MV-4-11 (cell line): ENCODE results near the gene DRC1.
A peak's percentile ranks its signal among the peaks of the same experiment; 100 is the strongest.
"Not testable (repeated sequence)": the region's sequence is repeated elsewhere in the genome, so short reads cannot be mapped to it uniquely, and the experiment has no call there.

Experiments
- DNase-seq: peaks from one replicate; lab custom pipeline; 2025; lab: John Stamatoyannopoulos, UW

DRC1 gene

DNA sequence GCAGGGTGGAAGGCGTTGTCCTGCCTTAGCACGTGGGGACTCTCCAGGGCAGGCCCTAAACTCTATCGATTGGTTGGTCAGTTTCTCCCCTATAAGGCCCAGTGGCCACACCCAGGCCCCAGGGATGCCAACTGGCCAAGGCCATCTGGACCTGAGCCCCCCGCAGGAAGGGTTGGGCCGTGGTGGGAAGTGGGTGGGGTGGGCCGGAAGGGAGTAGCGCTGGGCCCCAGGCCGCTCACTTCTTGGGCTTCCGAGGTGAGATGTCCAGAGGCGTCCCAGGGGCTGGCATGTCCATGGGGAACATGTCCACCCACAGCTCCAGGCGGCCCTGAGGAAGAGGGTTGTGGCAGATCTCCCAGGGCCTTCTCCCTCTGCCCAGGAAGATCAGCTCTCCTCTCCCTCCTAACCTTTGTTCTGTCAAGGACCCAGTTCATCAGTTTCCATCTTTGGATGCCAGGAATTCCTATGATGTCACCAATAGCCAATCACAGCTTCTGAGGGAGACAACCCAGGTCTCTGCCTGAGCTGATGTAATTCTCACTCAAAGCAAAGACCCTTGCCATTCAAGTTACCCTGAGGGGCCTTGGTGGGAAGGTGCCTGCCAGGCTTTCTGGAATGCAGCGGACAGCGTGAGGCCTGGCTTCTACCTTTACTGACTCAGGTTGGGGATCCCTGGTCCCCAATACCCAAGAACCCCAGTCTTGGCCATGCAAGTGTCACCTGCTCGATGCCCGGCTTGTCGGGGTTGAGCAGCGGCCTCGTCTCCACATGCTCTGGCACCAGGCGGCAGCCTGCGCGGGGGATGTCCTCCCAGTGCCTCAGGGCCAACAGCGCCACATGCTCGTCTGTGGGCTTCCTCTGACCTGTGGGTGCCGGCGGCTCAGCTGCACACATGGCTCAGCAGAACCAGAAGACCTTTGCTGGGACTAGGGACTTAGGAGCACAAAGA, 61.8 kb downstream of the DRC1 start:
- DNase-seq, result no peak

DNA sequence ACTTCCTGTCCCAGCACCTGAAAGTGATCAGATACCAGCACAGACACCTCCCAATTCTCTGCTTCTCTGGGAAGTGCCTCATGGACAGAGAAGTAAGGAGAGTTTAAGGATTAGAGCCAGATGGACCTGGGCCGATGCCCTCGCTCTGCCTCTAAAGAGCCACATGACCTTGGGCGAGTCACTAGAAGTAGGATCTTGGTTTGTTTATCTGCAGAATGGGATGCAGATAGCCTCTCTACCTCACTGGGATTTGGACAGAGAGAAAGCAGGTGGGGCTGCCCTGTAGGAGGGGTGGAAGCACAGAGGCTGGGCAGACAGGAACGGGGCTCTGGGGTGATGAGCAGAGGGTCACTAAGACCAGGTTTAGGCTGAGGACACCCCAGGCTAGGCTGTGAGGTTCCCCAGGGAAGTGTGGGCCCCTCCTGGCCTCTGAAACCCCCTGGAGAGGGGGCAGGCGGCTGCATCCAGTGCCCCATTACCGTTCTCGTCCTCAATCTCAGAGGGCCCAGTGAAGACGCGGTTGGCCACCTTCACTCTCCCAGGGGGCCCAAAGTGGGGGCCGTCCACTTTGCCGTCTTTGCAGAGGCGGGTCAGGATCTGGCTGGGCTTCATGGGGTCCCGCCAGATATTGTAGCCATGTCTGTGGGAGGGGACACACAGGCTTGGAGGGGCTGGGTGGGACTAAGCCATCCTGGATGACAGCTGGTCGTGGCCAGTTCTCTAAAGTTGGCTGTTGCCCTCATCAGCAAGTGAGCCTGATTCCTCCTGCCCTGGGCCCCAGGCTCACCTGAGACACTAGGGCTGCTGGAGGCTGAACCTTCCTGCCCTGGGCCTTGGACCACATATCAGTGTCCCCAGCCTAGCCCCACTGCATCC, 62.9 kb downstream of the DRC1 start:
- DNase-seq, result no peak

DNA sequence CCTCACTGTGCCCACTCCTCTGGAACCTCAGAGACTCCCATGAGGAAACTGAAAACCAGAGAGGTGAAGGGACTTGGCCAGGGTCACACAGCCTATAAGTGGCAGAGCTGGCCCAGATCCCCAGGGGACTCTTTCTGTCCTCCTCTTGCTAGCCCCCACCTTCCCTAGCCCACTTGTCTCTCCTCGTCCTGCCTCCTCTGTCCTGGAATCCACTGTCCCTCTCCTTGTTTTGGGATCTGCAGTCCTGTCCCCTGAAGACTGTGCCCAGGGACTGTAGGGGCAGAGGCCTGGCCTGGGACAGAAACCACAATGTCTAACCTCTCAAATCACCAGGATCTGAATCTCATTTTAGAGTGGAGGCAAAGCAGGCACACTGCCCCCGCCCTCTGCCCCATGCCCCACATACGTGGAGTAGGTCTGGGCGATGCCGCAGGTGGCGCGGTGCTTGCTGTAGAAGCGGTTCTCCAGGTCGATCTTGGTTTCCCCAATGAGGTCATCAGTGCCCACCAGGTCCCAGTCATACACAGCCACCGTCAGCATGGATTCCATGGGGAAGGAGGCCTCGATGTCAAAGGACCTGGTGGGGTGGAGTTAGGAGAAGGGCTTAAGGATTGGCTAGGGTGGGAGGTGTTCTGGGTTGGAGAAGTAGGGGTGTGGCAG, 63.7 kb downstream of the DRC1 start:
- no peak for DNase-seq

DNA sequence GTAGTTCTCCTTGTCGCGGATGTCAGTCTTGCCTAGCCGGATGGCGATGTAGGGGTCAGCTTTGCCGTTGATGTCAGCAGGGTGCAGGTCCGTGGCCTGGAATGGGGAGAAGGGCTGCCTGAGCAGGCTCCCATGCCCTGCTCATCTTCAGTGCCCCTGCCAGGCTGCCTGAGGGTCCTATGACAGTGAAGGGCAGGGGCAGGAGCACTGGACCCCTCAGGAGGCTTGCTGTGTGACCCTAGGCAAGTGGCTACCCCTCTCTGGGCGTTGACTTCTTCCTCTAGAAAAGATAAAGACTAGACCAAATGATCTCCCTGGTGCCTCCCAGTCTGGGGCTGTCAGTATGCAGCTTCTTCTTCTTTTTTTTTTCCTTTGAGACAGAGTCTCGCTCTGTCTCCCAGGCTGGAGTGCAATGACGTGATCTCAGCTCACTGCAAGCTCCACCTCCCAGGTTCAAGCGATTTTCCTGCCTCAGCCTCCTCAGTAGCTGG, 64.3 kb downstream of the DRC1 start:
- DNase-seq, result no peak

DNA sequence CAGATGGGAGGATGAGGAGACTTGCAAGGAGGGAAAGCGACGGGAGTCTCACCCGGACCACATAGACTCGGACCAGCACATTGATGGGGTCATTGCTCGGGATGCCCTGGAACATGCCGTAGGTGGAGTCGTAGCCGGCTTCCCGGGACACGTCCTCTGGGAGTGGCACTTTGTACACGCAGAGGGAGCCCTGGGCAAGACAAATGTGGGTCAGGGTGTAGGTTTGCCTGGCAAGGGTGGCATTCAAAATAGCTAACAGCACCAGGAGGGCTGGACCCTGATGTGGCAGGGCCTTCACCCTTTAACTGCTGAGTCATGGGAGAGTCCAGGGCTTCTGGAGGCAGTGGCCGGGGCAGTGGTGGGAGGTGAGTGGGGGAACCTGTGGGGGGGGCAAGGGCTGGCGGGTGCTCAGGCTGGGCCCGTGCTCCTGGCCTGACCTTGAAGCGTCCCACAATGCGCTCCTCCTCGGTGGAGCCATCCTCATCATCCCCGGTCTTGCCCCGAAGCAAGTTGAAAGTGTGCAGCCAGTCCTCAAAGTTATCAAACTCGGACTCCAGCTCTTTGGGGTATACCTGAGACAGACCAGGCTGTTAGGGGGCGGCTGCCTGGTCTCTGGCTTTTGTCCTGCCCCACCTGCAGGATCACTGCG, 65.1 kb downstream of the DRC1 start:
- DNase-seq, result no peak

DNA sequence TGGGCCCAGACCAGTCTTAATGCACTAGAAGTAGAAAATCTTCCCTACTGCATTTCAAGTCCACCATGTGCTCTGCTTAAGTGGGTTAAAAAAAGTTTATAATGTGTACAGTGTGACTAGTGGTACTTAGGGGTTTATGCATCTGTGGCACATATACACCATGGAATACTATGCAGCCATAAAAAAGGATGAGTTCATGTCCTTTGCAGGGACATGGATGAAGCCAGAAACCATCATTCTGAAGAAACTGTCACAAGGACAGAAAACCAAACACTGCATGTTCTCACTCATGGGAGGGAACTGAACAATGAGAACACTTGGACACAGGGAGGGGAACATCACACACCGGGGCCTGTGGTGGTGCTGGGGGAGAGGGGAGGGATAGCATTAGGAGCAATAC, 66.8 kb downstream of the DRC1 start:
- DNase-seq, result not testable (repeated sequence)

DNA sequence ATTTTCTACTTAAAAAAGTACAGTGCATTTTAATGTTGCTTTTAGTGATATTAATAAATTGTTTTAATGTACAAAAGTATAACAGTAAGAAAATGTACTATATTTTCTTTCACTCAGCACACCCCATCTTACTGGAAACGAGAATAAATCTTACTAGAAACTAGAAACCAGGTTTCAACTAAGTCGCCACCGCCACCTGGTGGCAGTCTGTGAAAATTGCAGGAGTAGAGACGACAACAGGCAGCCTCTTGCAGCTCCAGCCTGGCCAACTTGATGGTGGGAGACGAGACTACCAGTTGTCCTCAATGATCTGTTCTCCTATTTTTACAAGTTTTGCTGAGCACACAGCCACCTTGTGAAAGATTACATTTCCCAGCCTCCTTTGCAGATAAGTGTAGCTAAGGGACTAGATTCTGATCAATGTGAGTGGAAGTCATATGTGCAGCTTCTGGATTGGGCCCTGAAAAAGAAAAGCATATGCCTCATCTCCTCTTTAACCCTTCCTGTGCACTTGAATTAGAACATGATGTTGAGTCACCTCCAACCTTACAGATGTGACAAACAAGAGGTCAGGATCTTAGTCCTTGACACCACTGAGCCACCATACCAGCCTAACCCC, 67.5 kb downstream of the DRC1 start:
- DNase-seq, result peak; percentile 76

DNA sequence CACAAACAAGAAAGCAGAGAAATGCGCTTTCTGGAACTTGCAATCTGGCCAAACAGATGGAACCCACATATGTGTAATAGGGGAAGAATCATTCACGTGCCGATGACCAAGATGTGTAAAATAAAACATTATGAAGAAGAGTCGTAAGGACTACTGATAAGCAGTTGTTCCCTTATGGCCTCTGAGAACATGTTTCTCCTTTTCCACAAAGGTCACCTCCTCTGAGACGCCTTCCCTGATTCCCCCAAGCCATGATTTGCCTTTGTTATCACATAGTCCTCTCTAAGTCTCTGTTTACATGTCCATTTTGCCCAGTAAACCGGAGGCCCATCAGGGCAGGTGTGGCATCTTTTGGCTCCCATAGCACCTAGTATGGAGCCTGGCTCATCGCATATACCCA, 68.2 kb downstream of the DRC1 start:
- no peak for DNase-seq

DNA sequence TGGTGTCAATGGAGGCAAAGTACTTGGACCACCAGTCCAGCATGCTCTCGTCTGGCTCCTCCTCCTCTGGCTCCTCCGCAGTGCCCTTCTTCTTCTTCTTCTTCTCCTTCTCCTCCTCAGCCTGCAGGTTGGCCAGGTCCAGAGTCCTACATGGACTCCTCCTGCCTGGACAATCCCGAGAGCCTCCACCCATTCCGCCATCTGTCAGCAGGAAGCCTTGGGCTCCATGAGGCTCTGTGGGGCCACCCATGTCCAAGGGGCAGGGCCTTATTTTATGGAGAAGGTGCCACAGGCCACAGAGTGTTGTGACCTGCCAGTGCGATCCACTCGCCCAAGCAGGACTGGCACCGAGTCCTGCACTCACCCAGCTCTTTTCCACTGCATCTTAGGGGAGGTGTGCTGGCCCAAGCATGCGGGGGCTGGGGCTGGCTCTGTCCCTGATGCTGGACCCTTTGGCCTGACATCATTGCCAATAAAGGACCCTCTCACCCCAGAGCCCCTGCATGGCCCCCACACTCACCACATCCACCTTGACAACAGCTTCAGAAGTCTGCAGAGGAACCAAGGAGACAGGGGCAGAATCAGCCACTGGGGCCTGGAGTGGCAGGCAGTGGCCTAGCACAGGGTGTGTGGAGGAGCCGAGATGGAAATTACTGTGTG, 69.0 kb downstream of the DRC1 start:
- DNase-seq, result no peak

DNA sequence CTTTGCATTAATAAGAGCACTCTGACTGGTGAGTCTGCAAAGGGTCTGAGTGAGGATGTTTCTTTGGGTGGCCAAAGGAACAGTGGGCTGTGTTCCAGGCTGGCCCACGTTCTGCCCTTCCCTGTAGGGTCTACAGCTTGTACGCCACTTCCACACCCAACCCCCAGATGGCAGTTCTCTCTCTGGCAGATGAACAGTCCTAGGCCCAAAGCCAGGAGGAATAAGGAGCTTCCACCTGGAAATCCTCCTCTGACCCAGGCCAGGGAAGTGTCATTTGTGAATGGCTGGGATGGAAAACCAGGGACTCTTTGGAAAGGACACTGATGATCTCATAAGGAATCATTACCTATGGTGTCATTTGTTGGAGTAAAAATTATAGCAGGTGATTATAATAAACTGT, 69.6 kb downstream of the DRC1 start:
- DNase-seq, result no peak

DNA sequence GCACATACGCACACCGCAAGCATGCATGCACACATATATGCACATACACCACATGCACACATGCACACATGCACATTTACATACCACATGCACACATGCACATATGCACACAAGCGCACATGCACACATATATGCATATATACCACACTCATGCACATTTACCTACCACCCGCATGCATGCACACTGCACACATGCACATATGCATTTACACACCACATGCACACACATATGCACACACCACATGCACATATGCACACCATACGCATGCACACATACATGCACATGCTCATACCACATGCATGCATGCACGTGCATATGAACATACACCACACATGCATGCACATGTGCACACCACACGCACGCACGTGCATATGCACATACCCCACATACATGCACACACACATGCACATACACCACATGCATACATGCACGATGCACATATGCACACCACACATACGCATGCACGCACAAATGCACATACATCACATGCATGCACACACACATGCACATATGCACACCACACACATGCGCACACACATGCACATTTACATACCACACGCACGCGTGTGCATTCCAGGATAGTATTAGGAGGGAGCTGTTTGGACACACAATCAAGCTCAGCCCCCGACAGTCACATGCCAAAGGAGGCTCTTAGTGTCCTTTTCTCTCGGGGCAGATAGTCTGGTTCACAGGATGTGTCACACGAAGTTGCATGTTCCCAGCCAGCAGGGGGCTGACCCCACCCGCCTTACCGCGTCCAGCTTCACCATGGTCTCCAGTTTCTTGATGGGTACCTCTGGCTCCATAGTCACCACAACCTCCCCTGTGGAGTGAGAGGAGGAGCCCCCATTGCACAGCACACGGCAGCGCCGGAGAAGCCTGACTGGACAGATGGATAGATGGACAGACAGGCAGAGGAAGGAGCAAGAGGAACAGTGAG, 70.3 kb downstream of the DRC1 start:
- DNase-seq, result no peak

DNA sequence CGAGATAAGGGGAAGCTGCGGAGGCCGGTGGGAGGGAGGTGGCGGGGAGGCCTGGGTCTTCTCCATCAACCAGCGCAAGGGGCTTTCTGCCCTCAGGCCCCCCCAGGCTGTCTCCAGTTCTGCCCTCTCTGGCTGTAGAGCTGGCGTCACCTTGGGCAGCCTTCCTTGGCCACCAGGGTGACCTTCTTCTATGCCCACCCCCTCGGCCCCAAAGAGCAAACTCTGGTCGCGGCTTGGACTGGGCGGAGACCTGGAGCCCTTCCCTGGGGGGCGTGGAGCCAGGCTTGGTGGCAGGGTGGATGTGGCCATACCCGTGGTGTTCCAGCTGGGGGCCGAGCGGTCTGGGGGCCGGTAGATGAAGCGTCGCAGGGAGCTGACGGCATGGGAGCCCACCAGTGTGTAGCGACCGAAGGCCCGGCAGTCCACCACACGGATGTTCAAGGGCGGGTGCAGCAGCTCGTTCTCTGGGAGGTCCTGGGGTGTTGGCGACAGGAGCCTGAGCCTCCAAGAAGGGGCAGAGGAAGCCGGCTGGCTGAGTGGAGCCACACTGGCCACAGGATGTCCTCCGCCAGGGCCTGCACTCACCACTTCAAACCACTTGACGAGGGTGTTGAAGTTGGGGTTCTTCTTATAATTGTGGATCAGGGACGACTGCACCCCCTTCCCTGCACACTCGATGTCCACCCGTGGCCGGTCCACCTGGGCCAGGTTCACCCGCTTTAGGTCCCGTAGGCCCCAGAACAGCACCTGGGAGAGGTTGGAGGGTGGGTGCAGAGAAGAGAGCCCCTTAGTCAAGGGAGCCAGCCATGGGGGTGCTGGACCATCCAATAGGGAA, 71.3 kb downstream of the DRC1 start:
- DNase-seq, result no peak

DNA sequence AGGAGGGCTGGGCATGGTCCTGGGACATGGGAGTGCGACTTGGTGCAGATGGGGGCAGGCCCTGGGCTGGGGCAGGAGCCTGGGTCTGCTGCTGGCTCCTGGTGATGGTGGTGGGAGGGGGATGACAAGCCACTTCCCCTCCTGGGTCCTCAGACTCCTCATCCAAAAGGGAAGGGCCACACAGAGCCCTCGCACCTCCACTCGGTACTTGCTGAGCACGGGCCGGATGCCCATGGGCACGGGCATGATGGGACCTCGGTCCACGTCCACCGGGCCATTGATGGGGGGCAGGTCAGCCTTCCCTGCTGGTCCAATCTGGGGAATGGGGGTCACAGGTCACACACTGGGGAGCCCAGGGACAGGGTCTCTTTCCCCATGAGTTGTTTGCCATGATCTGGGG, 72.1 kb downstream of the DRC1 start:
- DNase-seq, result no peak

DNA sequence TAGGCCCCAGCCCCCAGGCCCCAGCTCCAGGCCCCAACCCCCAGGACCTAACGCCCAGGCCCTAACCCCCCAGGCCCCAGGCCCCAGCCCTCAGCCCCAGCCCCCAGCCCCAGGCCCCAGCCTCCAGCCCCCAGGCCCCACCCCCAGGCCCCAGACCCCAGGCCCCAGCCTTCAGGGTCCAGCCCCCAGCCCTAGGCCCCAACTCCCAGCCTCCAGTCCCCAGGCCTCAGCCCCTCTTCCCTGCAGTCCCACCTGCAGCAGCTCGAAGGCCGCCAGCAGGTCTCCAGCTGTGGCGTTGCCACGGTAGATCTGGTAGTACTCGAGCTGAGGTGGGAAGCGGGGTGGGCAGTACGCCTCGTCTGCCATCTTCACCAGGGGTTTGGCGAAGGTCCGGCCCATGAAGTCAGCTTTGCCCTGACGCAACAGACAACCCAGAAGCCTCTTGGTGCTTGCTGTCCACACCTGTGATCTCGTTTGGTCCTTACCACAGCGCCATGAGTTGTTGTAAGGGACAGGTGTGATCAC, 72.6 kb downstream of the DRC1 start:
- no peak for DNase-seq

DNA sequence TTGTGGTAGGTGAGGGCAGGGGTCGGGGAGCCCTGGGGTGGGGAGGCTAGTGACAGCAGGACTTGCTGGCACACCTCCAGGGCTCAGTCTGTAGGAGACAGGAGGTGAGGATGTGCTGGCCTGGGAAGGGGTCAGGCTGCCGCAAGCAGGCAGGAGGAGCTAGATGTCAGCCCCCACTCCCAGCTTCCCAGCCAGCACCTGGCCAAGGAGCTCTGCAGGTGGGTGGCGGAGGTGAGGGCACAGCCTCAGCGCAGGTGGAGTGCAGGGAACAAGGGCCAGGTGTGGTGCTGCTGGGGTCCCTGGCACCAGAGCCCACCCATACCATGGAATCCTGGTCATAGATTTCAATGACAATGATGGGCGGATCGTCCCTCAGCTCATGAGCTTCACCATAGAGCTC, 73.3 kb downstream of the DRC1 start:
- no peak for DNase-seq

DNA sequence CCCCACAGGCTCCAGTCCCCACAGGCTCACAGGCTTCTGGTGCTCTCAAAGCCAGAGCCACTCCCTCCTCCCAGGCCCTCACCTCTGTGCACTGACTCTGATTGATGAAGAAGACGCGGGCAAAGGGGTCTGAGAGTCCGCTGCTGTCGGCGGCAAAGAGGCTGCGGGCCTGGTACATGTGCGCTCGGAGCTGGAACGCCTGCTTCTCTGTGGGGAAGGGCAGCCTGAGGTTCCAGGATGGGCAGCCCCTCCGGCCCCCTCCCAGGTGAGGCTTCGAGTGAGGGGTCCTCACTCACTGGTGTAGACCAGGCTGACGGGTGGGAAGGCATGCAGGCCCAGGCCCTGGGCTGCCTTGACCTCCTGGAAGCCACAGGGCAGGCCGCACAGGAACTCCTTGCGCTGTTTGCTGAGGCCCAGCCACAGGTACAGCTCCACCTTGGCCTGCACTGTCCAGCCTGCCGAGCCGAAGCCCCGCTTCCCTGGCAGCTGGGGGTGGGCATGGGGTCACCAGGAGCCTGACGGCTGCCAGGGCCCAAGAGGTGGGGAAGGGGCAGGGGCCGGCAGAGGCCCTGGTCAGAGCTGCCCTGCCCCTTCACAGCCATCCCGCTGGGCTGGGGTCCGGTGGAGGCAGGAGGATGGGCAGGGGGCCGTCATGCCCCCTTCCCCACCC, 74.2 kb downstream of the DRC1 start:
- no peak for DNase-seq

DNA sequence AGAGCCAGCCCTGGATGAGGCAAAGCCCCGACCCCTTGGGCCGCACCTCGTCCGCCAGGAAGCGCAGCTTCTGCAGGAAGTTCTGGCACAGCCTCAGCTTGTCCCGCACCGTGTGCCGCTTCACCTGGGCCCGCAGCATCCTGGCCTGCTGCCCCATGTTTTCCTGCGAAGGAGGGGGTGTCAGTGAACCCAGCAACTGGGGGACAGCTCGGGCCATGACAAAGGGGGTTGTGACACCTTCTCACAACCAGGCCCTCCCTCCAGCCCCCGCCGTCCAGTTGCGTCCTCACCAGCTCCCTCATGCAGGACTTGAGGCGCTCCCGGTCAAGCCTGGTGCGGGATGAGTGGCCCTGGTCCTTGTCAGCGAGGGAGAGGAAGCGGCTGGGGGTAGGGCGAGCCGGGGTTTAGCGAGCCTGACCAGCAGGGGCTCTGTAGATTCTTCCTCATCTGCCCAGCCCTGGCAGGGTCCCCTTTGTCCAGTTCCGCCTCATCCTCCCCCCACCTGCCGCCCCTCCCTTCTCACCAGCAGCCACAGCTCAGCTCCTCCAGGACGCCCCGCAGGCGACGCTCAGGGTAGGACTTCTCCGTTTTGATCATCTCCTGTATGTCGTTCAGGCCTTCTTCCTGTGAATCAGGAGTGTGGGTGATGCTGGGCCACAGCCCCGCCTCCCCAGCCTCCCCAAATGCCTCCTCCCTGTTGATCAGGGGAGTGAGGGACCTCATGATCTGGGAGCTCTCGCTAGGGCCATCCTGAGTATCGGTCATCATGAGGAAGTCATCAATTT, 75.6 kb downstream of the DRC1 start:
- DNase-seq, result no peak
